ENCODE measurements around the gene CD3D. TPM values are rescaled to one million over a fixed set of nuclear protein-coding genes. Genes with fewer than 3 reads are reported as not detected.

The CD3D gene
- total and polyA plus RNA-seq, 2 experiments from 2014 or later = 1.8 to 2.3 TPM

DNA sequence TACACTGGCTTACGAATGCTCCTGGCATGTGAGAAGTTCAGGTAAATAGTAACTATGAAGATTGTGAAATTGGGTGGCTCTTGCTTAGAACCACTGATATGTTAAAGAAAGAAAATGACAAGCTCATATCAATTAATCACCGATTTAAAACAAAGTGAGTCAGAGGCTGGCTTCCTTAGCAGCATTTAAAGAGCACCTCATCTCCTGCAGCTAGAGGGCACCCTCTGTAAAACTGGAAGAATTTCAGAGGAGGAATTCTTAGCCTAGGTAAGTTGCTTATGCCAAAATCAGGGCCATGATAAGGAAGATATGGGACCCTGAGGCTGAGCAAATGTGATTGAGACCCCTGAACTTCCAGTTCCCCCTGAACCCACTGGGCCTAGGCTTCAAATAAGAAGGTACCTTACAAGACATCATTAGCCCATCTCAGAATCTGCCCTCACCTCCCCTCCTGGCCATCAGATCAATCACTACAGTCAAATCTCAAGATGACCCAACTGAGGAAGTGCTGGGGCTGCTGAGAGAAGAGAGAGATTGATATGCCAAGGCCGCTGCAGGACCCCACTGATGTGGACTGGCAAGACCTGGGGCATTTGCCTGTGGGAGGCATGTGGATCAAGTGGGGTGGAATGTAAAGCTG, 46.6 kb downstream of the CD3D start:
- H4K20me1 ChIP-seq (ENCODE audit: insufficient read depth, poor library complexity, severe bottlenecking) = no peaks in the 10 kb centered on the region
- H2AFZ ChIP-seq = no peak overlapping the region
- peaks cover 4% of the 10 kb centered on the region for H3K27me3 ChIP-seq
- no peak overlapping the region for H3K4me2 ChIP-seq
- TF ChIP-seq, protein P1, sequence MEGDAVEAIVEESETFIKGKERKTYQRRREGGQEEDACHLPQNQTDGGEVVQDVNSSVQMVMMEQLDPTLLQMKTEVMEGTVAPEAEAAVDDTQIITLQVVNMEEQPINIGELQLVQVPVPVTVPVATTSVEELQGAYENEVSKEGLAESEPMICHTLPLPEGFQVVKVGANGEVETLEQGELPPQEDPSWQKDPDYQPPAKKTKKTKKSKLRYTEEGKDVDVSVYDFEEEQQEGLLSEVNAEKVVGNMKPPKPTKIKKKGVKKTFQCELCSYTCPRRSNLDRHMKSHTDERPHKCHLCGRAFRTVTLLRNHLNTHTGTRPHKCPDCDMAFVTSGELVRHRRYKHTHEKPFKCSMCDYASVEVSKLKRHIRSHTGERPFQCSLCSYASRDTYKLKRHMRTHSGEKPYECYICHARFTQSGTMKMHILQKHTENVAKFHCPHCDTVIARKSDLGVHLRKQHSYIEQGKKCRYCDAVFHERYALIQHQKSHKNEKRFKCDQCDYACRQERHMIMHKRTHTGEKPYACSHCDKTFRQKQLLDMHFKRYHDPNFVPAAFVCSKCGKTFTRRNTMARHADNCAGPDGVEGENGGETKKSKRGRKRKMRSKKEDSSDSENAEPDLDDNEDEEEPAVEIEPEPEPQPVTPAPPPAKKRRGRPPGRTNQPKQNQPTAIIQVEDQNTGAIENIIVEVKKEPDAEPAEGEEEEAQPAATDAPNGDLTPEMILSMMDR (IDR thresholded peaks at IDR 0.05; ENCODE audit: poor library complexity) = peak; percentile 56
- no peak for TF ChIP-seq EZH2phosphoT487 (IDR thresholded peaks at IDR 0.05; ENCODE audit: low read depth, severe bottlenecking, unreplicated experiment)
- no peaks in the 10 kb centered on the region for H3K9me3 ChIP-seq (ENCODE audit: low read depth)
- H3K79me2 ChIP-seq = no peaks in the 10 kb centered on the region
- whole genome bisulfite sequencing (ENCODE audit: low lambda C conversion rate, missing lambda C conversion rate) = 49% methylated on average over 3 of the region's 3 CpGs
- peak; percentile 67 for DNase-seq (ENCODE audit: low spot score)
- no peak overlapping the region for H3K4me3 ChIP-seq
- no peak overlapping the region for H3K27ac ChIP-seq
- no peaks in the 10 kb centered on the region for H3K36me3 ChIP-seq (replicated peaks; ENCODE audit: insufficient read depth, low read depth)
- H3K9me2 ChIP-seq (replicated peaks; ENCODE audit: insufficient read depth) = no peaks in the 10 kb centered on the region
- no peaks in the 10 kb centered on the region for H3K4me1 ChIP-seq (ENCODE audit: insufficient read depth)

GRCh38 chr11:118295199-118295598, 47.3 kb downstream of the CD3D start:
- Histone ChIP-seq H3K4me2 (no peak overlapping the region), H3K9me2 (replicated peaks; ENCODE audit: insufficient read depth) (no peaks in the 10 kb centered on the region), H3K4me1 (ENCODE audit: insufficient read depth) (no peaks in the 10 kb centered on the region), H4K20me1 (ENCODE audit: insufficient read depth, poor library complexity, severe bottlenecking) (no peaks in the 10 kb centered on the region), H3K36me3 (replicated peaks; ENCODE audit: insufficient read depth, low read depth) (no peaks in the 10 kb centered on the region), H3K79me2 (no peaks in the 10 kb centered on the region), H3K9me3 (ENCODE audit: low read depth) (no peaks in the 10 kb centered on the region), H2AFZ (no peak overlapping the region), H3K27me3 (peaks cover 4% of the 10 kb centered on the region), H3K27ac (no peak overlapping the region), H3K4me3 (no peak overlapping the region)
- 67% methylated on average over 5 of the region's 5 CpGs for WGBS (ENCODE audit: low lambda C conversion rate, missing lambda C conversion rate)
- DNase-seq (ENCODE audit: low spot score) = no peak
- TF ChIP-seq, protein P1 (IDR thresholded peaks at IDR 0.05; ENCODE audit: poor library complexity) = no peak
- TF ChIP-seq EZH2 (IDR thresholded peaks at IDR 0.05; ENCODE audit: borderline replicate concordance) = no peak
- TF ChIP-seq EZH2phosphoT487 (IDR thresholded peaks at IDR 0.05; ENCODE audit: low read depth, severe bottlenecking, unreplicated experiment) = no peak

- H3K4me3 ChIP-seq = no peak overlapping the region
- no peak overlapping the region for H3K27ac ChIP-seq
- H3K4me2 ChIP-seq = no peak overlapping the region
- TF ChIP-seq, protein P1 (IDR thresholded peaks at IDR 0.05; ENCODE audit: poor library complexity) = no peak
- TF ChIP-seq EZH2 (IDR thresholded peaks at IDR 0.05; ENCODE audit: borderline replicate concordance) (no peak), EZH2phosphoT487 (IDR thresholded peaks at IDR 0.05; ENCODE audit: low read depth, severe bottlenecking, unreplicated experiment) (no peak)
- peaks cover 4% of the 10 kb centered on the region for H3K27me3 ChIP-seq
- no peaks in the 10 kb centered on the region for H3K4me1 ChIP-seq (ENCODE audit: insufficient read depth)
- DNase-seq (ENCODE audit: low spot score) = no peak
- no peak overlapping the region for H2AFZ ChIP-seq
- no peaks in the 10 kb centered on the region for H4K20me1 ChIP-seq (ENCODE audit: insufficient read depth, poor library complexity, severe bottlenecking)
- no peaks in the 10 kb centered on the region for H3K9me3 ChIP-seq (ENCODE audit: low read depth)
- WGBS (ENCODE audit: low lambda C conversion rate, missing lambda C conversion rate) = 91% methylated on average over 2 of the region's 2 CpGs
- no peaks in the 10 kb centered on the region for H3K79me2 ChIP-seq
- H3K36me3 ChIP-seq (replicated peaks; ENCODE audit: insufficient read depth, low read depth) = no peaks in the 10 kb centered on the region
- H3K9me2 ChIP-seq (replicated peaks; ENCODE audit: insufficient read depth) = no peaks in the 10 kb centered on the region
Observed at GRCh38 chr11:118294053-118294452, 48.5 kb downstream of the CD3D start.
